ENCODE data around the gene UGT1A10. TPM values are rescaled to one million over a fixed set of nuclear protein-coding genes. Genes with fewer than 3 reads are reported as not detected.
"Not testable (repeated sequence)": the region's sequence is repeated elsewhere in the genome, so short reads cannot be mapped to it uniquely, and the experiment has no call there.

Gene UGT1A10
- not detected for polyA plus RNA-seq (2013)

DNA sequence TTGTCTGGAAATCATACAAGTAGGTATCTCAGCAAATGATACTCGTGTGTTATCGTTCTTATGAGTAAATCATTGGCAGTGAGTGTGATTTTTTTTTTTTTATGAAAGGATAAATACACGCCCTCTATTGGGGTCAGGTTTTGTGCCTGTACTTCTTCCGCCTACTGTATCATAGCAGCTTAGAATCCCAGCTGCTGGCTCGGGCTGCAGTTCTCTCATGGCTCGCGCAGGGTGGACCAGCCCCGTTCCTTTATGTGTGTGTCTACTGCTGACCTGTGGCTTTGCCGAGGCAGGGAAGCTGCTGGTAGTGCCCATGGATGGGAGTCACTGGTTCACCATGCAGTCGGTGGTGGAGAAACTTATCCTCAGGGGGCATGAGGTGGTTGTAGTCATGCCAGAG, at the start of gene UGT1A10:
TSS of gene UGT1A10 (plus strand) at position 143 of the 400 bp plus-strand sequence. CDS start at position 218, 75 bp downstream.
- CTCF ChIA-PET; H3K4me3 ChIP-seq (ENCODE audit: control insufficient read depth in 1 of 7, extremely low read depth in 1 of 7, insufficient read depth in 4 of 7, low read depth in 2 of 7, low read length in 6 of 7); POLR2A ChIA-PET; H3K27me3 ChIP-seq (replicated peaks in 2 of 5; ENCODE audit: control insufficient read depth in 4 of 5, insufficient read depth in 5 of 5, low read length in 4 of 5); DNase-seq; H3K4me1 ChIP-seq (ENCODE audit: control extremely low read depth in 1 of 4, control insufficient read depth in 4 of 4, insufficient read depth in 4 of 4, low read length in 3 of 4); H3K9me3 ChIP-seq (ENCODE audit: control extremely low read depth in 1 of 5, control insufficient read depth in 4 of 5, insufficient read depth in 2 of 5, low read depth in 1 of 5, low read length in 4 of 5); H3K36me3 ChIP-seq (ENCODE audit: control insufficient read depth in 4 of 4, insufficient read depth in 4 of 4, low read length in 3 of 4); H3K27ac ChIP-seq (ENCODE audit: insufficient read depth in 1 of 2, low read depth in 1 of 2, low read length in 2 of 2, poor library complexity in 1 of 2, severe bottlenecking in 2 of 2): not testable (repeated sequence)
- 96% methylated on average over 9 of the region's 10 CpGs for WGBS (ENCODE audit: insufficient coverage)

DNA sequence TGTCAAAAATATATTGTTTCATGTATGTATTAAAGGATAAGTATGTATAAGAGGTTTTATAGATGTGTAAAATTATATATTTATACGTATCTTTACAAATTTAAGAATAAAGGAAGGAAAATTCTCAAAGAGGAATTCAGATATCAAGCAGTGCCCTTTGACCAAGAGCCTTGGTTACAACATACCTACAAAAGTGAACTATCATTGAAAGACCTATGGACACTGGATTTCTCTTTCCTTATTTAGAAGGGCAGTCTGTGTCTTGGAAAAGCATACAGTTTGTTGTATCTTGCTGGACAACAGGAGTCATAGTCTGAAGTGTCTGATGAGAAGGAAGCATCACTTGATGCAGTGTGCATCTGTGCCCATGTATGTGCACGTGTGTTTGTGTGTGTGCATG, 47.8 kb upstream of the UGT1A10 start:
- ChIA-PET POLR2A (interaction anchor here (0.8 kb wide), 1 partner anchor 10 kb away, joined by 10 read pairs; no protein-coding TSS in a partner anchor), CTCF (no interaction called here)
- H3K9me3 ChIP-seq (ENCODE audit: control extremely low read depth in 1 of 5, control insufficient read depth in 4 of 5, insufficient read depth in 2 of 5, low read depth in 1 of 5, low read length in 4 of 5): no peaks in the 10 kb centered on the region
- WGBS (ENCODE audit: insufficient coverage): 78% methylated on average over 1 of the region's 2 CpGs
- H3K27me3 ChIP-seq (replicated peaks in 2 of 5; ENCODE audit: control insufficient read depth in 4 of 5, insufficient read depth in 5 of 5, low read length in 4 of 5): no peaks in the 10 kb centered on the region
- no peak overlapping the region for H3K4me3 ChIP-seq (ENCODE audit: control insufficient read depth in 1 of 7, extremely low read depth in 1 of 7, insufficient read depth in 4 of 7, low read depth in 2 of 7, low read length in 6 of 7)
- no peaks in the 10 kb centered on the region for H3K36me3 ChIP-seq (ENCODE audit: control insufficient read depth in 4 of 4, insufficient read depth in 4 of 4, low read length in 3 of 4)
- no peaks in the 10 kb centered on the region for H3K4me1 ChIP-seq (ENCODE audit: control extremely low read depth in 1 of 4, control insufficient read depth in 4 of 4, insufficient read depth in 4 of 4, low read length in 3 of 4)
- DNase-seq: no peak
- no peak overlapping the region for H3K27ac ChIP-seq (ENCODE audit: insufficient read depth in 1 of 2, low read depth in 1 of 2, low read length in 2 of 2, poor library complexity in 1 of 2, severe bottlenecking in 2 of 2)

DNA sequence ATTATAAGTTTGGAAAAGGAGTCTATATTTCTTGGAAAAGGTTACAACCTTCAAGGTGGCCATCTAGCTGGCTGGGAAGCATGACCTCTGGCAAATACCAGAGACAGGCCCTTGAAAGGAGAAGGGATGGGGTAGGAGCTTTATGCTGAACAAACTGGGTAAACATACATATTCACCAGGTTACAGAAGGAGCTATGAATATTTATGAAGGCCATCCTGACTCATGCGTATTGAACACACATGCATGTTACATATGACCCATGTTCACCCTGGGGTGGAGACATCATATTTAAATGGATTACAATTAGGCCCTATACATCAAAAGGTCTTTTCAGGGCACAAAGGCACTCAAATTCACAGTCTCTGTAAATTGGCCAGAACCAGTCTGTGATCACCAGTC, 43.5 kb upstream of the UGT1A10 start:
- H3K9me3 ChIP-seq (ENCODE audit: control extremely low read depth in 1 of 5, control insufficient read depth in 4 of 5, insufficient read depth in 2 of 5, low read depth in 1 of 5, low read length in 4 of 5); CTCF ChIA-PET; H3K36me3 ChIP-seq (ENCODE audit: control insufficient read depth in 4 of 4, insufficient read depth in 4 of 4, low read length in 3 of 4); H3K27ac ChIP-seq (ENCODE audit: insufficient read depth in 1 of 2, low read depth in 1 of 2, low read length in 2 of 2, poor library complexity in 1 of 2, severe bottlenecking in 2 of 2); DNase-seq; H3K4me3 ChIP-seq (ENCODE audit: control insufficient read depth in 1 of 7, extremely low read depth in 1 of 7, insufficient read depth in 4 of 7, low read depth in 2 of 7, low read length in 6 of 7); POLR2A ChIA-PET; H3K4me1 ChIP-seq (ENCODE audit: control extremely low read depth in 1 of 4, control insufficient read depth in 4 of 4, insufficient read depth in 4 of 4, low read length in 3 of 4); H3K27me3 ChIP-seq (replicated peaks in 2 of 5; ENCODE audit: control insufficient read depth in 4 of 5, insufficient read depth in 5 of 5, low read length in 4 of 5): not testable (repeated sequence)
- WGBS (ENCODE audit: insufficient coverage): no CpG with 5 or more reads among the region's 1 CpG

DNA sequence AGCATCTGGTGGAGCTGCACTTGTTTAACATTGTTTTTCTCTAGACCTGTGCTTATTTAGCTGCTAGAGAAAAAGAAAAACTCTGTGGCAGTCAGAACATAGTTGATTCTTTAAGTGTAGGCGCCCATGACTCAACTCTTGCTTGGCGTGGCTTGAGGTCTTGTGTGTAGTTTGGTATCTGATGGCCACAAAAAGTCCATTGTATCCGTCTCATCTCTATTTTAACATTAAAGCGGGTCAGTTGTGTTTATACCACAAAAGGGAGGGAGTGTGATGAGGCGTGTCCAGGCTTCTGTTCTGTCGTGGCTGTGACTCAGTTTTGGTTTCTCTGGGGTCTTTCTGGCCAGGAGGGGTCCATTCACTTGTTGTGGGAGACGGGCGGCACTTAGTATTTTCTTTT, 43.0 kb upstream of the UGT1A10 start:
- POLR2A ChIA-PET: no interaction called here
- CTCF ChIA-PET: no interaction called here
- Histone ChIP-seq H3K9me3 (ENCODE audit: control extremely low read depth in 1 of 5, control insufficient read depth in 4 of 5, insufficient read depth in 2 of 5, low read depth in 1 of 5, low read length in 4 of 5) (no peaks in the 10 kb centered on the region), H3K4me3 (ENCODE audit: control insufficient read depth in 1 of 7, extremely low read depth in 1 of 7, insufficient read depth in 4 of 7, low read depth in 2 of 7, low read length in 6 of 7) (no peak overlapping the region), H3K4me1 (ENCODE audit: control extremely low read depth in 1 of 4, control insufficient read depth in 4 of 4, insufficient read depth in 4 of 4, low read length in 3 of 4) (no peaks in the 10 kb centered on the region), H3K27me3 (replicated peaks in 2 of 5; ENCODE audit: control insufficient read depth in 4 of 5, insufficient read depth in 5 of 5, low read length in 4 of 5) (no peaks in the 10 kb centered on the region), H3K27ac (ENCODE audit: insufficient read depth in 1 of 2, low read depth in 1 of 2, low read length in 2 of 2, poor library complexity in 1 of 2, severe bottlenecking in 2 of 2) (no peak overlapping the region), H3K36me3 (ENCODE audit: control insufficient read depth in 4 of 4, insufficient read depth in 4 of 4, low read length in 3 of 4) (no peaks in the 10 kb centered on the region)
- no peak for DNase-seq
- WGBS (ENCODE audit: insufficient coverage): 88% methylated on average over 6 of the region's 8 CpGs

DNA sequence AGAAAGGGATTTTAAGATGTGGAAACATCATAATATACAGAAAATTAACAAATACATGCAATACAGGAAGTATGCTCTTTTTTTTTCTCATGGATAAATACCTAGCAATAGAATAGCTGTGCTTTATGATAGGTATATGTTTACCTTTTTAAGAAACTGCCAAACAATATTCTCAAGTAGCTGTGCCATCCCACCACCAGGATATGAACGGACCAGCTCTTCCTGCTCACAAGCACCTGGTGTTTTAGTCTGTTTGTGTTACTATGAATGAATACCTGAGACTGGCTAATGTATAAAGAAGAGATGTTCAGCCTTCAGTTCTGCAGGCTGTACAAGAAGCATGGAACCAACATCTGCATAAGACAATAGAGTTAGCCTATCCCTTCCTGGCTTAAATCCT, 38.7 kb upstream of the UGT1A10 start:
- Histone ChIP-seq H3K4me3 (ENCODE audit: control insufficient read depth in 1 of 7, extremely low read depth in 1 of 7, insufficient read depth in 4 of 7, low read depth in 2 of 7, low read length in 6 of 7) (no peak overlapping the region), H3K36me3 (ENCODE audit: control insufficient read depth in 4 of 4, insufficient read depth in 4 of 4, low read length in 3 of 4) (no peaks in the 10 kb centered on the region), H3K9me3 (ENCODE audit: control extremely low read depth in 1 of 5, control insufficient read depth in 4 of 5, insufficient read depth in 2 of 5, low read depth in 1 of 5, low read length in 4 of 5) (no peaks in the 10 kb centered on the region), H3K27me3 (replicated peaks in 2 of 5; ENCODE audit: control insufficient read depth in 4 of 5, insufficient read depth in 5 of 5, low read length in 4 of 5) (peaks cover 0 to 3% (median 0%) of the 10 kb centered on the region in 5 experiments), H3K4me1 (ENCODE audit: control extremely low read depth in 1 of 4, control insufficient read depth in 4 of 4, insufficient read depth in 4 of 4, low read length in 3 of 4) (no peaks in the 10 kb centered on the region), H3K27ac (ENCODE audit: insufficient read depth in 1 of 2, low read depth in 1 of 2, low read length in 2 of 2, poor library complexity in 1 of 2, severe bottlenecking in 2 of 2) (no peak overlapping the region)
- no peak for DNase-seq
- ChIA-PET CTCF (no interaction called here), POLR2A (interaction anchor here (0.5 kb wide), 1 partner anchor 525 kb away, joined by 4 read pairs; no protein-coding TSS in a partner anchor)
- WGBS (ENCODE audit: insufficient coverage): no CpG with 5 or more reads among the region's 1 CpG

DNA sequence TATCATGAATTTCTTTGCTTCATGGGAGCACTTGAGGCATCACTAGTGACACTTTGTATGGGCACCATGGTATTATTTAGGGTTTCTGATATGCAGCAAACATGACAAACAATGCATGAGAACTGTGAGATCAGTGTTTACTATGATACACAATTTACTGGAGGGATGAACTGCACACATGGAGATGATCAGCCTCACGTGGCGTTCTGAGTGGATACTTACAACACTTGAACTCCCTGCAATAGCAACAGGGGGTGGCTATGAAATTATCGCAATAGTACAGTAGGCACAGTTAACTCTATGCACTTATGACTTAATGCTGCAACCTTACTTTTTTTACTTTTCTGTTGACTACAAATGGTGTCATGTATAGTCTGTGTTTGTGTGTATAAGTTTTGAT, 37.3 kb upstream of the UGT1A10 start:
- H3K36me3 ChIP-seq (ENCODE audit: control insufficient read depth in 4 of 4, insufficient read depth in 4 of 4, low read length in 3 of 4): no peaks in the 10 kb centered on the region
- H3K4me3 ChIP-seq (ENCODE audit: control insufficient read depth in 1 of 7, extremely low read depth in 1 of 7, insufficient read depth in 4 of 7, low read depth in 2 of 7, low read length in 6 of 7): no peak overlapping the region
- ChIA-PET POLR2A (interaction anchor here (0.5 kb wide), 1 partner anchor 10 kb away, joined by 10 read pairs; no protein-coding TSS in a partner anchor), CTCF (no interaction called here)
- 96% methylated on average over 3 of the region's 3 CpGs for WGBS (ENCODE audit: insufficient coverage)
- H3K27ac ChIP-seq (ENCODE audit: insufficient read depth in 1 of 2, low read depth in 1 of 2, low read length in 2 of 2, poor library complexity in 1 of 2, severe bottlenecking in 2 of 2): no peak overlapping the region
- H3K4me1 ChIP-seq (ENCODE audit: control extremely low read depth in 1 of 4, control insufficient read depth in 4 of 4, insufficient read depth in 4 of 4, low read length in 3 of 4): no peaks in the 10 kb centered on the region
- peaks cover 0 to 4% (median 0%) of the 10 kb centered on the region in 5 experiments for H3K9me3 ChIP-seq (ENCODE audit: control extremely low read depth in 1 of 5, control insufficient read depth in 4 of 5, insufficient read depth in 2 of 5, low read depth in 1 of 5, low read length in 4 of 5)
- DNase-seq: no peak
- H3K27me3 ChIP-seq (replicated peaks in 2 of 5; ENCODE audit: control insufficient read depth in 4 of 5, insufficient read depth in 5 of 5, low read length in 4 of 5): peaks cover 0 to 3% (median 0%) of the 10 kb centered on the region in 5 experiments

DNA sequence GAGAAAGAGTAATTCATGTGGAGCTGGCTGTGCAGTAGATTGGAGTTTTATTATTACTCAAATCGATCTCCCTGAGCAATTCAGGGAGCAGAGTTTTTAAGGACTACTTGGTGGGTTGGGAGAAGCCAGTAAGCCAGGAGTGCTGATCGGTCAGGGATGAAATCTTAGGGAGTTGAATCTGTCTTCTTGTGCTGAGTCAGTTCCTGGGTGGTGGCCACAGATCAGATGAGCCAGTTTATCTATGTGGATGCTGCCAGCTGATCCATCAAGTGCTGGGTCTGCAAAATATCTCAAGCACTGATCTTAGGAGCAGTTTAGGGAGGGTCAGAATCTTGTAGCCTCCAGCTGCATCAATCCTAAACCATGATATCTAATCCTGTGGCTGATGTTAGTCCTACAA, 35.9 kb upstream of the UGT1A10 start:
- Histone ChIP-seq H3K27me3 (replicated peaks in 2 of 5; ENCODE audit: control insufficient read depth in 4 of 5, insufficient read depth in 5 of 5, low read length in 4 of 5) (peaks cover 0 to 3% (median 0%) of the 10 kb centered on the region in 5 experiments), H3K36me3 (ENCODE audit: control insufficient read depth in 4 of 4, insufficient read depth in 4 of 4, low read length in 3 of 4) (no peaks in the 10 kb centered on the region), H3K4me3 (ENCODE audit: control insufficient read depth in 1 of 7, extremely low read depth in 1 of 7, insufficient read depth in 4 of 7, low read depth in 2 of 7, low read length in 6 of 7) (no peak overlapping the region), H3K27ac (ENCODE audit: insufficient read depth in 1 of 2, low read depth in 1 of 2, low read length in 2 of 2, poor library complexity in 1 of 2, severe bottlenecking in 2 of 2) (no peak overlapping the region), H3K9me3 (ENCODE audit: control extremely low read depth in 1 of 5, control insufficient read depth in 4 of 5, insufficient read depth in 2 of 5, low read depth in 1 of 5, low read length in 4 of 5) (peaks cover 0 to 4% (median 0%) of the 10 kb centered on the region in 5 experiments), H3K4me1 (ENCODE audit: control extremely low read depth in 1 of 4, control insufficient read depth in 4 of 4, insufficient read depth in 4 of 4, low read length in 3 of 4) (no peaks in the 10 kb centered on the region)
- ChIA-PET POLR2A (no interaction called here), CTCF (no interaction called here)
- no peak for DNase-seq
- WGBS (ENCODE audit: insufficient coverage): 79% methylated on average over 2 of the region's 2 CpGs

Measured in common myeloid progenitor, CD34-positive (primary cell).